NCI-H345 treated with DMSO at 0.1 percent for 48 hours (cell line): ENCODE data around the gene RAMP1.
A peak's percentile ranks its signal among the peaks of the same experiment; 100 is the strongest.

Experiments
- DNase-seq: peaks from one replicate; lab custom pipeline; 2025; ENCODE audit not compliant: unreplicated experiment; lab: John Stamatoyannopoulos, UW

RAMP1 gene

GRCh38 chr2:237876061-237876526 is 16.7 kb downstream of the RAMP1 start:
- DNase-seq: no peak

GRCh38 chr2:237876532-237876931 is 17.1 kb downstream of the RAMP1 start:
- no peak for DNase-seq

GRCh38 chr2:237876951-237877491 is 17.6 kb downstream of the RAMP1 start:
- no peak for DNase-seq

DNA sequence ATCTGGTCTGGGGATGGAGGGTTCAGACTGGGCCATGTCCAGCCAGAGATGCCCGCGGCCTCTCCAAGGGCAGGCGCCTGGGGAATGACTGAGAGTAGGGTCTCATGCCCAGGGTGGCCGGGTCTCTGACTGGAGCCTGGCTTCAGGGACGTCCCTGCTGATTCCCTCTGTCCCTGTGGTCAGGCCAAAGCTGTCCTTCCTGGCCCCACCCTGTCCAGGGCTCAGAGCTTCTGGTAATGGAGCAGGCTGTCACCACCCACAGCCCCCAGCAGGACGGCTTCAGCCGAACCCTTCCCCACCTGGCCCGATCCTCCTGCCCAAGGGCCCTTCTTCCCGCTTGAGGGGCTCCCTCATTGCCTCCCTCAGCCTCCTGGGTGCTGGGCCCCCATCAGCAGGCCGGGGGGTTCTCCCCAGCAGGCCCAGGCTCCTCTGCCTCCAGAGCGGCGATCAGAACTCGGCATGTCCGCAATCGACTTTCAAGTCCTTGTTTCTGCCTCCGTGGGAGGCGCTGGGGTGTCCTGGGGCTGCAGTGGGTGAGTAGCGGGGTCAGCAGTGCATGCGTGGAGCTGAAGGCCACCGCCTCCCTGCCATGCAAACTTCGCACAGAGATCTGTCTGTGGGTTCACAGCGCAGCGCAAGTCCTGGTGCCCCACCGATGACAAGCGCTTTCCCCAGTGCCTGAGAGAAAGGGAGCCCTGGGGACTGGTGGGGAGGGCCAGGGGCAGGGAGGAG is 18.3 kb downstream of the RAMP1 start:
- DNase-seq: no peak

DNA sequence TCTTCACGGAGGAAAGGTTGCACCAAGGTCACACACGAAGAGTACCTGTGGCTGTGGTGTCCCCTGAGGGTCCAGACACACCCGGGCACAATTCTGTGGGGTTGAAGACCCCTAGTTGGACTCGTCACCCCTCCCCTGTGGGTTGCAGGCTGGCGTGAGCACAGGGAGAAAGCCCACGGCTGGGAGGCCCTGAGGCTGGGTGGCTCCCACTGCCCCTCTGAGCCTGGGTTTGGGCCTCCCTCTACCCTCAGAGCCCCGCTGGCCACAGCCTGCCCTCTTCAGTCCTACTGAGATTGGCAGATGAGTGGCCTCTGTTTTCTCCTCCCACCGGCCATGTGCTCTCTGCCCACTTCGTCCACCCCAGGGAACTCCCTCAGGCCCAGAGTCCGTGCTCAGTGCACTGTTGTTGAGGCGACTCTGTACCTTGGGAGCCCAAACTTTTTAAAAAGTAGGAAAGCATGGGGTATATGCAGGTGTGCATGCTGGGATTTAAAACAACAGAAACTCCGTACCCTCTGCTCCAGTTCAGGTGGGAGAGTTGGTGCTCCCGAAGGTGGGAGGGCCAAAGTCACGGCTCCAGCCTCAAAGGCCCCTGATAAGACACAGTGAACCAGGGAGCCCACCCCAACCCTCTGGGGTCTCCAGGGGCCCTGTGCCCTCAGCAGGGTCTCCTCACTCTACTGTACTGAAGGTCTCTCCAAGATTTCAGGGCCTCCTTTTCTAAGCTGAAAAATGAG is 19.1 kb downstream of the RAMP1 start:
- DNase-seq: no peak

DNA sequence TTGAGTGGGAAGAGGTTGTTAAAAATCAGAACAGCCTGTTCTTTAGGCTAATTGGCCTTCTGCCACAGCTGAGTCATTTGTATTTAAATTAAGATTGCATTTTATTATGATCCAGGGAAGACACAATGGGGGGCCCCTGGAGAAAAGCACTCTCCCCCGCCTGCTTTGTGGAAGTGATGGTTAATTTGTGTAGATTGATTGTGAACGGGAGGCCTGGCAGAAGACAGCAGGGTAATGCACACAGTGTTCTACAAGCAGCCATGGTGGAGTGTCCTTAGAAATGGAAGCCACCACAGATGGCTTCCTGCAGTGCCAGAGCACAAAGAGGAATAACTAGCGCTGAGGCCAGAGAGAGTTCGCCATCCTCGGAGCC is 19.6 kb downstream of the RAMP1 start:
- peak; percentile 83 for DNase-seq

GRCh38 chr2:237879991-237880560 is 20.7 kb downstream of the RAMP1 start:
- no peak for DNase-seq

DNA sequence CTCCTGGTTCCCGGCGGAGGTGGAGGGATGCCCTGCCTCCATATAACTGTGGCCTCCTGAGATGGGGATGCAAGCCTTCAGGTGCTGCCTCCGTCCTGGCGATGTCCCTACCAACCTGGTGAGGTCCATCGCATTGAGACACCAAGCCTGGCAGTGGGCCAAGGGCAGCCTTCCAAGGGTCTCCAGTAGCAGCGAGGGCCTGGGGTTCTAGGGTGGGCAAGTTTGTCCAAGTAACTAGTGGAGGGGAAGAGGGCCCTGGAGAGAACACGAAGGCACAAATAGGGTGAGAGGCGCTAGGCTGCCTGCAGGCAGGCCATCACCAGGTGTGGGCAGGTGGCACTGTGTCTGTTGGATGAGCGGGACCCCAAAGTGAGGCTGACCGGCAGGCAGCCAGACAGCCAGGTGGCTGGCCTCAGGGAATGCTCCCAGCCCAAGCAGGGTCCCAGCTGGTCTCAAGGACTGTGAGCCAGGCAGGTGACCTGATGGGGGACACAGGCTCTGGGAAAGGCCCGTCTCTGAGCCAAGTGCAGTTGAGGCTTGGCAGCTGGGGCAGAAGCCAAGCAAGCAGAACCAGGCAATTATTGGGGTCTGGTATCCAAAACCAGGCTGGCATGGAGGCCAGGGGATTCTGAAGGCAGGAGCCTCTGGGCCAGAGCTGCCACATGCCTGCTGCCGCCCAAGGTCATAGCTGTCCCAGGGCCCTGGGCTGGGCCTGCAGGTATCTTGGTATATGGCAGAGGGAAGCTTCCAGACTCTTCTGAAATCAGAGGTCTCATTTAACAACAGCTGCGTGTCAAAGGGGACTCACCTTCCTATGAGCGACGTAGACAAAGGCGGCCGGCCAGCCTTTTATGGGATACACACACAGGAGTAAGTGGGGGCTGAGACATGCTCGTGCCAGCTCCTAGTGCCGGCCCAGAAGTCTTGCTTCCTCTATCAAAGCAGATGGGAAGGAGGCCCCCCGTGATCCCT is 23.4 kb downstream of the RAMP1 start:
- DNase-seq: no peak

DNA sequence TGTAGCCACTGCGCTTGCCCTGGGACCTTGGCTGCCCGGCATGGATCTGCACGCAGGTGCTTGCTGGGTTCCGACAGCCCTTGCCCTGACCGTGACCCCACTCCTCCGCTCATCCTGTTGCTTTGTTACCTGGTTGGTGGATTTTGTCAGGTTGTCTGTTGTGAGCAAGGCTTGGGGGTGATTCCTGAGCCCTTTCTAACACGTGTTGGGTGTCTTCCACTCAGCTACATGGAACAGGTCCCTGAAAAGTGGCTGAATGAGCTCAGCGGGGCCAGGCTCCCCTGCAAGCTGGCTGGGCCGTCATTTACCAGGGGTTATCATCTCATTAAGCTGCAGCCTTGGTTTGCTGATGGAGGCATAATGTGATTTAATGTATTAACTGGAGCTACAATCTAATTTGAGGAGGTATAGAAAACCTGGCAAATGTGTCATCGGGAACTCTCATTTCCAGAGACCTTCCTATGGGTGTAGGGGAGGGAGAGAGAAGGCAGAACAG is 24.6 kb downstream of the RAMP1 start:
- no peak for DNase-seq

GRCh38 chr2:237884681-237885080 is 25.3 kb downstream of the RAMP1 start:
- no peak for DNase-seq

DNA sequence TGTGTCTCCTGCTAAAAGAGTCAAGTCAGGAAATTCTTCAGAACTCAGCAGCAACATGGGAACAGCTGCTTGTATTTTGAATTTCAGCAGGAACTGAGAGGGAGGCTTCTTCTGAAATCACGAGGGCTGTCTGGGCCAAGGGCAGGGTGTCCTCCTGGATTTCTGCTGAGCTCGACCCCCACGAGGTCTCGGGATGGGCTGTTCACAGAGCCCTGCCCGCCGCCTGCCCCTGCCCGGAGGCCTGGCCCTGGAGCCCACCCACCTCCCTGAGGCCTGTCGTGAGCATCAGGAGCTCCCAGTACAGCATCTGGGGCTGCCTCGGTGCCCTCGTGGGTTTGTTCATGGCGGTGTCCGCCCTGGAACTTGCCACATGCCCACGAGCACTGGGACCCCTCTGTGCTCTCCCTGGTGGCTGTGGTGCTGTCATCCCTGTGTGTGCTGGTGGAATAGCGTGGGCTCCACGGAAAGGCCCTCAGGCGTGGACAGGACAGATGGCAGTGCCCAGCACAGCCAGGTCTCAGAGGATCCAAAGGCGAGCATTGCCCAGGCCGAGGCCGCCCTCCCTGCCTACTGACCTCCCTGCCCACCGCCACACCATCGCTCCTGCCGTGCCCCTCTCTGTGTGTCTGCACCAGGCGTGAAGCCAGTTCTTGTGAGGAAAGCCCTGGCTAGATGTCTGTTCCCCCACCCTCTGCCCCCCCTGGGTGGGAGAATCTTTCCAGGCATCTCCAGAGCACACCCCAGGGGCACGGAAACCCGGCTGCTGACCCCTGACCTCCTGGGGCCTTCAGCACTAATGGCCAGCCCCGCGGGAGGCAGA is 25.9 kb downstream of the RAMP1 start:
- no peak for DNase-seq

DNA sequence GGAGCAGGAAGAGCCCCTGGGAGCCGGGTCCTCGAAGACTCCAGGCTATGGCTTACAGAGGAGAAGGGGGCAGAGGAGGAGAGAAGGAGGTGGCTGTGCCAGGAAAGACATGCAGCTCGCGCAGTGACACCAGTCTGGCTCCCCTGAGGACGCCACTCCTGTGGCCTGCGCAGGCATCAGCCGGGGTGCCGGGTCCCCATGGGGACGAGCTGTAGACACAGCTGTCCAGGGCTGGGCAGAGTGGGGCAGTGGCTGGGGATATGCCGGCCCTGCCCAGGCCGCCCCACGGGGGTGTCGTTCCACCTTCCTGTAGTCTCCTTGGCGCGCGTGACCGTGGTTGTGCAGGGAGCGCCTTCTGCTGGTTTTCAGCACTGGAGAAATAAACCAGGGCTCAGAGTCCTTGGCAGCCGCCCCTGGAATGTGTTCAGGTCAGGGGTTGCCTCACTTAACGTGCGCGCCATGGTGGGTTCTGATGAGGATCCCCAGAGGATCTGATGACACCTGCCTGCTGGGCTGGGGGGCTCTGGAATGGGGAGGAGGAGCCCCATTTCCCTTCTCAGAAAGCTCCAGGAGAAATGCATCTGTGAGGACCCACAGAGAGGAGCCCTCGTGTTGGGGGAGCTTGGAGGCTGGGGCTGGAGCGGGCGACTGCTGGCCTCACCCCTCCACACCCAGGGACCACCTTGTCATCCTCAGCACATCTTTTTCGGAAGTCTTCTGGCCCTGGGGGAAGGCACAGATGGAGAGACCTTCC is 26.7 kb downstream of the RAMP1 start:
- no peak for DNase-seq

DNA sequence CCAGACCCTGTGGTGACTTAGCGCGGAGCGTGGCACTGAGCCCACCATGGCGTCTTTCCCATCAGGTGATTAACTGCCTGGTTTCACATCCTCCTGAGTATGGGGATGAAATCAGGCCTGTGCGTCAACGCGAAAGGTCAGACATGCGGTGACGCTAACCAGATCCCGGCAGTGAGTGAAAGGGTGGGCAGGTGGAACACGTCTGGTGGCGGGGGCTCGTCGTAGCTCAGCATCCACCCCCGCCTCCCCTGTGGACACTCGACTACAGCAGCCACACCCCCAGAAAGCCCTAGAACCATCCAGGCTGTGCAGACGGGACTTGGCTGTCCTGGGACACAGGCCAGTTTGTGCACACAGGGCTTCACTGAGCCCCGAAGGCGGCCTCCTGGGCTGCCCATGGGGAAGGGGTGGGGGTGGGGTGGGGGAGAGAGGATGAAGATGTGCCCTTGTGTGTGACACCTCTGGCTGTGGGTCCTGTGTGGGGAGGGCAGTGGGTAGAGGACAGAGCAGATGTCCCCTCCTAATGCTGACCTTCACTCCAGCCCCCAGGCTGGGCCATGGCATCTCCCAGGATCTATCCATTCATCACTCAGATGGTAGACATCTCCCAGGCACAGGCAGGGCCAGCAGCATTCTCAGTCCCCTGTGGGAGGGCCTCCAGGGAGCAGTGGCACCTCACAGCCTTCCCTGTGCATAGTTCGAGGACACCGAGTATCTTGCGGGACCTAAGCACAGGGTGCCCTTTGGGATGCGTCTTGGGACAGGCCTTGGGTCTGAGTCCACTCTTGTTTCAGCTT is 27.5 kb downstream of the RAMP1 start:
- no peak for DNase-seq

DNA sequence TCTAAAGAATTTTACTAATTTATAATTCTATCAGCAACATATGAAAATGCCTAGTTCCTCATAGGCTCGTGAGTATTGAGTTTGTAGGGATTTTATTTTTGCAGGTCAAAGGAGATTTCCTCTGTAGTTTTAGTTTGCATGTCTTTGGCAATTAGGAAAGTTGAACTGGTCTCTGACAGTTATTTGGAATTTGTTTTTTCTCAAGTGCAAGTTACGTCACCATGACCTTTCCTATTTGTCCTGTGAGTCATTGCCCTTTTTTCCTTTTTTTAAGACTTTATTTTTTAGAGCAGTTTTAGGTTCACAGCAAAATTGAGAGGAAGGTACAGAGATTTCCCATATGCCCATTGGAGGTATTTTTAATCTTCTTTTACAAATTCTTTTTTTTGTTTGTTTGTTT is 29.0 kb downstream of the RAMP1 start:
- DNase-seq: no peak

DNA sequence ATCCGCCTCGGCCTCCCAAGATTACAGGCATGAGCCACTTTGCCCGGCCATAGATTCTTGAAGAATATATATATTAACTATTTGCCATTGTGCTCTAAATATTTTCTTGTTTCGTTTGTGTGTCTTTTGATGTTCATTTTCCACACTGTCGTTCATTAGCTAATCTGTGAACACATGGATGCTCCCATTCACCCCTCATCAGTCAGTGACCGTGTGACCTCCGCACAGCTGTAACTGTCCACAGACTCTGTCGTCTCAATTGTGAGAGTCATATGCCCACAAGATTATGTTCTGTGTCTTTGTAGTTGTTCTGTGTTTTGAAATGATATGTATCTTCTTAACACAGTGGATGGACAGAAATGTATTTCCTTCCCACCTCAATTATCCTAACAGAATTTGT is 29.6 kb downstream of the RAMP1 start:
- no peak for DNase-seq

GRCh38 chr2:237889811-237890210 is 30.4 kb downstream of the RAMP1 start:
- DNase-seq: no peak

DNA sequence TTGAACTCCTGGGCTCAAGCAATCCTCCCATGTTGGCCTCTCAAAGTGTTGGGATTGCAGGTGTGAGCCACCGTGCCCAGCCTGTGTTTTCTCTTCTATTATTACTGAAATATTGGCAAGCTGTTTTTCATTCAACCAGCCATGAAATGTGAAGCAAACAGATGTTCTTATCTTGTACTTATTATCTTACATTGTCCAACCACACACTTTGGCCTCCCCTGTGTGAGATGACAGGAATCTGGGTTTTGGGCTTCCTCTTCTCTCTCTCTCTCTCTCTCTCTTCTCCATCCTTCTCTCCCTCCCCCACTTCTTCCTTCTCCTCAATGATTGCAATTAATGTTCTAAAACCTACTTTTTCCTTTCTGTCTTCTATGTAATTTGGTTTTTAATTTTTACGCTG is 33.1 kb downstream of the RAMP1 start:
- DNase-seq: no peak

GRCh38 chr2:237892984-237893595 is 33.7 kb downstream of the RAMP1 start:
- no peak for DNase-seq
